Breast epithelium (tissue), 3 donors: ENCODE data around the gene SDK2.

ENCODE experiments used
- POLR2A ChIP-seq: fragments of 450-650 bp; IDR thresholded peaks from one replicate; pipeline ENCODE4 v1.6.1; 2016; ENCODE audit warnings: antibody characterized with exemption, mild to moderate bottlenecking, moderate library complexity
- TF ChIP-seq, protein P1 (sequence below), 3 donors: fragments of 450-650 bp; IDR thresholded peaks; one replicate each; pipeline ENCODE4 v1.5.1; 2016 to 2017; ENCODE audit warnings: antibody characterized with exemption in 3 of 3, mild to moderate bottlenecking in 3 of 3, moderate library complexity in 3 of 3

DNA sequence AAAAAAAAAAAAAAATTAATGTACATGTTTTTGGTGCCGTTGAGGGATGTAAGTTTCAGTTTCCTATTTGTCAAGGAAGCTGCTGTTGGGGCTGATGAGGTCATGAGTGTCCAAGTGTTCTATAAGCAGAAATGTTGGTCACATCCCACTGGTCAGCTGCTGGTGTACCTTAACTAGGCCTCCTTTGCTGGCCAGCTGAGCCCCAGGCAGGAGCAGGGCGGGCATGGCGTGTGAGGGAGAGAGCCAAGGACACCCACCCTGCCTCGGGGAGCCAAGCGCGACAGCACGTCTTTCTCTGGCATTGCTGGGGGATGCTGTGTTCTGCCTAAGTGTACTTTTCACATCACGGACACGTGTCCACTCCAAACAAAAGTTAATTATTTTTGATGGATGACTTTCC is 224.4 kb downstream of the SDK2 start:
- TF ChIP-seq, protein P1, sequence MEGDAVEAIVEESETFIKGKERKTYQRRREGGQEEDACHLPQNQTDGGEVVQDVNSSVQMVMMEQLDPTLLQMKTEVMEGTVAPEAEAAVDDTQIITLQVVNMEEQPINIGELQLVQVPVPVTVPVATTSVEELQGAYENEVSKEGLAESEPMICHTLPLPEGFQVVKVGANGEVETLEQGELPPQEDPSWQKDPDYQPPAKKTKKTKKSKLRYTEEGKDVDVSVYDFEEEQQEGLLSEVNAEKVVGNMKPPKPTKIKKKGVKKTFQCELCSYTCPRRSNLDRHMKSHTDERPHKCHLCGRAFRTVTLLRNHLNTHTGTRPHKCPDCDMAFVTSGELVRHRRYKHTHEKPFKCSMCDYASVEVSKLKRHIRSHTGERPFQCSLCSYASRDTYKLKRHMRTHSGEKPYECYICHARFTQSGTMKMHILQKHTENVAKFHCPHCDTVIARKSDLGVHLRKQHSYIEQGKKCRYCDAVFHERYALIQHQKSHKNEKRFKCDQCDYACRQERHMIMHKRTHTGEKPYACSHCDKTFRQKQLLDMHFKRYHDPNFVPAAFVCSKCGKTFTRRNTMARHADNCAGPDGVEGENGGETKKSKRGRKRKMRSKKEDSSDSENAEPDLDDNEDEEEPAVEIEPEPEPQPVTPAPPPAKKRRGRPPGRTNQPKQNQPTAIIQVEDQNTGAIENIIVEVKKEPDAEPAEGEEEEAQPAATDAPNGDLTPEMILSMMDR (IDR thresholded peaks at IDR 0.05), result no peak
- no peak for TF ChIP-seq POLR2A
